ENCODE results near the gene CLIC6.

CLIC6 gene

DNA sequence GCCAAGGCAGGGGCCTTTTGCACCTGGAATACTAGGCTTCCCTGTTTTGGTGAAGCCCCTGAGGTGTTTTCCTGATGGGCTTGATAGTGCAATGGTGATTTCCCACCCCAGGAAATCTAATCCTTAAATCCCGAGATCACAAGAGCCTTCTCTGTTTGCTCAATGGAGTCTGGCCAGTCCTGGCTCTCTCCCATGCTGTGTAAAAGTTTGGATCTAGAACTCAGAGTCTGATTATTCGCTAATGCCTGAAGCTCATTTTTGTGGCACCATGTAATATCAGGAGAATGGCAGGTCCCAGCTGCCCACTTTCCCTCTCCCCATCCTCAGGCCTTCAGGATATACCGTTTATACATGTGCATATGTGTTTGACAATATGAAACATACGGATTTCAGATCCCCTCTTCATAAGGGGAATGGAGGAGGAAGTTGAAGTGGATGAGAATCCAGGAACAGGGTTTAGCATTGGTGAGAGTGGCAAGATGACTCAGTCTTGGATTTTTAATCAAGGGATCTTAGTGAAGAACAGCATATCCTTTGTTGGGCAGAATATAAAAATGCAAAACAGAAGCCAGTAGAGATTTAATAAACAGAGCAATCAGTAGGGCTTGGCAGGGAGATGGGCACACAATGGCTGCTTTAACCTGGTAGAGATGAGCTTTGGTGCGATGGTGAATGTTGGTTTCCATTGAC is 62.1 kb downstream of the CLIC6 start:
- H3K4me3 ChIP-seq (ENCODE audit: low read length), result no peak overlapping the region
- TF ChIP-seq, protein P1, sequence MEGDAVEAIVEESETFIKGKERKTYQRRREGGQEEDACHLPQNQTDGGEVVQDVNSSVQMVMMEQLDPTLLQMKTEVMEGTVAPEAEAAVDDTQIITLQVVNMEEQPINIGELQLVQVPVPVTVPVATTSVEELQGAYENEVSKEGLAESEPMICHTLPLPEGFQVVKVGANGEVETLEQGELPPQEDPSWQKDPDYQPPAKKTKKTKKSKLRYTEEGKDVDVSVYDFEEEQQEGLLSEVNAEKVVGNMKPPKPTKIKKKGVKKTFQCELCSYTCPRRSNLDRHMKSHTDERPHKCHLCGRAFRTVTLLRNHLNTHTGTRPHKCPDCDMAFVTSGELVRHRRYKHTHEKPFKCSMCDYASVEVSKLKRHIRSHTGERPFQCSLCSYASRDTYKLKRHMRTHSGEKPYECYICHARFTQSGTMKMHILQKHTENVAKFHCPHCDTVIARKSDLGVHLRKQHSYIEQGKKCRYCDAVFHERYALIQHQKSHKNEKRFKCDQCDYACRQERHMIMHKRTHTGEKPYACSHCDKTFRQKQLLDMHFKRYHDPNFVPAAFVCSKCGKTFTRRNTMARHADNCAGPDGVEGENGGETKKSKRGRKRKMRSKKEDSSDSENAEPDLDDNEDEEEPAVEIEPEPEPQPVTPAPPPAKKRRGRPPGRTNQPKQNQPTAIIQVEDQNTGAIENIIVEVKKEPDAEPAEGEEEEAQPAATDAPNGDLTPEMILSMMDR (conservative IDR thresholded peaks at IDR 0.05; ENCODE audit: low read depth, low read length), result no peak
- no peak for DNase-seq (ENCODE audit: low read depth)

DNA sequence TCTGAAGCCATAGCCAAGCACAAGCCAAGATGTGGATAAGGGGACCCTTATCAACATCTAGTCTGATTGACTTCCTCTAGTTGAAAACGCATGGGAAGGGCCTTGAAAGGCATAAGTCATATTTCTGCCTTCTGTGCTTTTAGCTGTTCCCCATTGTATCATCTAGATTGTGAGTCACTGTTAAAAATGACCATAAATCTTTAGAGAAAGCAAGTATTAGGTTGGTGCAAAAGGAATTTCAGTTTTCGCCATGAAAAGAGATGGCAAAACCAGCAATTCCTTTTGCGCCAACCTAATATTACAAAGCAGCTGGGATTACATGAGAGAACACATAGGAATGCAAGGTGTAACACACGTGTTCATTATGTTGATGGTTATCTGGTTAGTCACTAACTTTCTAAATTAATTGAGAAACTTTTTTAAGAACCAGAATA is 63.6 kb downstream of the CLIC6 start:
- TF ChIP-seq, protein P1 (conservative IDR thresholded peaks at IDR 0.05; ENCODE audit: low read depth, low read length), result no peak
- no peak overlapping the region for H3K4me3 ChIP-seq (ENCODE audit: low read length)
- DNase-seq (ENCODE audit: low read depth), result no peak

DNA sequence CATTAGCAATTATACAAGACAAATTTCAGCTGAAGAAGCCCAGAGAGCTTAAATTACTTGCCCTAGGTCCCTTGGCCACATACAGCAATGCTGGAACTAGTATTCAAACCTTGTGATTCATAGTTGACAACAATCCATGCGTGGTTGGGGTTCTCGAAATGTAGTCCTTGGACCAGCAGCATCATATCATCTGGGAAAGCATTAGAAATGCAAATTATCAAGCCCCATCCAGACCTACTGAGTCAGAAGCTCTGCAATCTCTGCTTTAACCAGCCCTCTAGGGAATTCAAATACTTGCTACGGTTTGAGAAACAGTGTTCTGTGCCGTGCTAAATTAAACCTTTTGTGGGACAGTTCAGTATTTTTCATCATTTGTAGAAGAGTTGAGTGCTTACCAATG is 65.1 kb downstream of the CLIC6 start:
- TF ChIP-seq, protein P1 (conservative IDR thresholded peaks at IDR 0.05; ENCODE audit: low read depth, low read length), result no peak
- DNase-seq (ENCODE audit: low read depth), result no peak
- H3K4me3 ChIP-seq (ENCODE audit: low read length), result no peak overlapping the region

DNA sequence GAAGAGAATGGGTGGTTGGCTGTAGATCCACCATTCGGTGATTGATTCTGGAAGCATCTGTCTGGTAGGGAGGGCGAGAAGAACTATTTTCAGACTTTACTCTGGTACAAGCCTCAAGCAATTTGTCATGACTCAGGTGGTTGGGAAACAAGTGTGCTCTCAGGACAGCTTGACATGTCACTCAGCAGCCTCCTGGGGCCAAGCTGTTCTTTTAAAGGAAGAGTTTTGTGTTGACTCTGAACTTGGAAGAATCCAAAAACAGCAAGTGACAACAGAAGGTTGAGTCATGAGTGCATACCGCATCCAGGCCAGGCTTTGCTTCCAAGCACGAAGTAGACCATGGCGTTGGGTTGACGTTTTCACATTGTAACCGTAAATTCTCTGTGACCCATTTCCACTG is 65.9 kb downstream of the CLIC6 start:
- TF ChIP-seq, protein P1 (conservative IDR thresholded peaks at IDR 0.05; ENCODE audit: low read depth, low read length), result no peak
- no peak overlapping the region for H3K4me3 ChIP-seq (ENCODE audit: low read length)
- DNase-seq (ENCODE audit: low read depth), result no peak

DNA sequence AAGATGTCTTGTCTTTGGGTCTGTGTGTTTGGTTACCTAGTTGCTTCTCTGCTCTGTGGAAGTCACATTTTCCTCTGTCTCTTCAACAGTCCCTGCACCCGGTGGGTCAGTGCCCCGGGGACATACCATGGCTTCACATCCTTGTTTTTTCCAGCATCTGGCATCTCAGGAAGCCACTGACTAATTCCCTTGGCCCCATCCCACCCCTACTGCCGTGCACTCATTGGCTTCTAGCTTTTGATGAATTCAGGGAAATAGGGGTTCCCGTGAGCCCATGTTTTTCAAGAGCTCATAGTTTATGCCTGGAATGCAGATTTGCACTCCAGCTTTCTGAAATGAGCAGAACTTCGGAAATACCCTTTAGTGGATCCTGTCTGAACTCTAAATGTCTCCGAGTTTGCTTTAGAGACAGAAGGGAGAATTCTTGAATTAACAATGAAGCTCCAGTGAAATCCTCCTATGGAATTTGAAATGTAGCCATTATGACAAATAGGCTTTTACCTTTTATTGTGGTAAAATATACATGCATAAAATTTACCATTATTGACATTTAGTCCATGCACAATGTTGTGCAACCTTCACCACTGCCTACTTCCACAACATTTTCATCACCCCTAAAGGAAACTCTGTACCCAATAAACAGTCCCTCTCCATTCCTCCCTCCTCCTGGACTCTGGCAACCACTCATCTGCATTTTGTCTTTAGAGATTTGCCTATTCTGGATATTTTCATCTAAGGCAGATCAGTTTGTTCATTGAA is 67.5 kb downstream of the CLIC6 start:
- DNase-seq (ENCODE audit: low read depth), result no peak
- TF ChIP-seq, protein P1 (conservative IDR thresholded peaks at IDR 0.05; ENCODE audit: low read depth, low read length), result no peak
- H3K4me3 ChIP-seq (ENCODE audit: low read length), result no peak overlapping the region

DNA sequence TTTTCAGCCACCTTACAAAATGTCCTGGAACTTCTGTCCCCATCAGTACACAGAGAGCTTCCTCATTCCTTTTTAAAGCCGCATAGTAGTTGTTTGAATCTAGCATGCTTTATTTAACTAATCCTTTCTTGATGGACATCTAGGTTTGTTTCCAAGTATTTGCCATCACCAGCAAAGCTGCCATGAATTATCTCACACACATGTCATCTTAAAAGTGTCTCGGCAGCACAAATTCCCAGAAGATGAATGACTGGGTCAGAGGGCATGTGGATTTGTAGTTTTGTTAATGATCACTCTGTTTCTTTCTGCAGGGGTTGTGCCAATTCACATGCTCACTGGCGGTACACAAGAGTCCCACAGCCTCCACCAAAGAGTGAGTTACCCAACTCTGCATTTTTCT is 68.3 kb downstream of the CLIC6 start:
- no peak overlapping the region for H3K4me3 ChIP-seq (ENCODE audit: low read length)
- no peak for DNase-seq (ENCODE audit: low read depth)
- TF ChIP-seq, protein P1 (conservative IDR thresholded peaks at IDR 0.05; ENCODE audit: low read depth, low read length), result no peak

DNA sequence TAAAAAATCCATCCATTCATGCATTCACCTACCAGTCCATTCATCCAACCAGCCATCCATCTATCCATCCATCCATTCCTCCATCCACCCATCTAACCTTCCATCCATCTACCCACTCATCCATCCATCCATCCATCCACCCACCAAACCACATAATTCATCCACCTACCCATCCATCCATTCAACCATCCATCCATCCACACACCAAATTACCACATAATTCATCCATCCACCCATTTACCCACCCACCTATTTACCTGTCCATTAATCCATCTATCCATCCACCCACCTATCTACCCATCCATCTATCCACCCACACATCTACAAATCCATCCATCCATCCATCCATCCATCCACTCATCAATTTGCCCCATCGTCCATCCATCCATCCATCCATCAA is 71.4 kb downstream of the CLIC6 start:
- TF ChIP-seq, protein P1 (conservative IDR thresholded peaks at IDR 0.05; ENCODE audit: low read depth, low read length), result no peak
- no peak for DNase-seq (ENCODE audit: low read depth)
- H3K4me3 ChIP-seq (ENCODE audit: low read length), result no peak overlapping the region

Measured in retinal pigment epithelial cell (primary cell).